Tibial artery (tissue), 4 donors: ENCODE data around the gene USB1.

Experiments used
- DNase-seq, 2 donors: peaks; one replicate each; pipeline ENCODE4 v3.0.0-alpha.2; 2019
- H3K27ac ChIP-seq, 2 donors: fragments of 200-600 bp; sonication (generic) in 1 of 2; 1 replicate in 1 of 2; 2 replicates in 1 of 2; pipeline ENCODE4 v1.5.1; 2018 to 2019; ENCODE audit warnings: mild to moderate bottlenecking in 1 of 2
- H3K27me3 ChIP-seq, 2 donors: fragments of 200-600 bp; sonication (generic) in 1 of 2; one replicate each; pipeline versions ENCODE4 v1.5.1 to v1.6.0; 2016 to 2019
- H3K36me3 ChIP-seq, 3 donors: fragments of 200-600 bp; sonication (generic) in 2 of 3; one replicate each; pipeline ENCODE4 v1.5.1; 2016 to 2019; ENCODE audit warnings: mild to moderate bottlenecking in 2 of 3
- H3K4me1 ChIP-seq, 4 donors: fragments of 200-600 bp; sonication (generic) in 2 of 4; 1 replicate in 3 of 4; 2 replicates in 1 of 4; pipeline ENCODE4 v1.5.1; 2016 to 2019
- H3K4me3 ChIP-seq, 2 donors: fragments of 200-600 bp; sonication (generic) in 1 of 2; 1 replicate in 1 of 2; 2 replicates in 1 of 2; pipeline ENCODE4 v1.5.1; 2018 to 2019; ENCODE audit warnings: mild to moderate bottlenecking in 2 of 2
- H3K9me3 ChIP-seq, 3 donors: fragments of 200-600 bp; sonication (generic) in 1 of 3; one replicate each; pipeline ENCODE4 v1.5.1; 2016 to 2019
- intact Hi-C: fragments of 100-400 bp; cut with DNase I; formaldehyde crosslinking; loops from one replicate; pipeline ENCODE4 v1.15.0; 2023; ENCODE audit warnings: low total_unique reads
- TF ChIP-seq, protein P1 (sequence below), 2 experiments: fragments of 200-600 bp in 1 of 2; fragments of 450-650 bp in 1 of 2; IDR thresholded peaks; one replicate each; pipeline ENCODE4 v1.5.1; 2017 to 2019; ENCODE audit warnings: antibody characterized with exemption in 2 of 2, mild to moderate bottlenecking in 1 of 2, moderate library complexity in 1 of 2

Gene USB1

DNA sequence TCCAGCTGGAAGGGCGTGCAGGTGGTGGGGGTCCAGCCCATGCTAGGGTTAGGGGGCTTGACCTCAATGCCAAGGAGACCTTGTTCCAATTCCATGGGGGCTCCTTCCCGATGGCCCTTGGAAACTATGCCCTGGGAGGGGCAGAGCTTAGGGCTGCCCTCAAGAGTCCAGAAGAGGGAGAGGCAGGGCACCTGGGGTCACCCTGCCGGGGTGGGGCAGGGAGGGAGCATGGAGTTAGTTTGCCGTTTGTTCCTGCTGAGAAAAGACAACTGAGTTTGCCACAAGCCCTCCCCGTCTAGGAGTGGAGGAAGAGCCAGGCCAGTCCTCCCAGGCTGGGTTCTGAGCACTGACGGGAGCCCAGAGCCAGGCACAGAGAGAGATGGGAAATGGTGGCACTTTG is 45.7 kb downstream of the USB1 start:
- intact Hi-C loops, result no loop called here
- H3K4me1 ChIP-seq, result no peaks in the 10 kb centered on the region
- peaks cover 0 to 18% (median 9%) of the 10 kb centered on the region in 3 donors for H3K36me3 ChIP-seq
- H3K27me3 ChIP-seq, result peaks cover 0 to 2% of the 10 kb centered on the region in 2 donors
- no peak overlapping the region for H3K4me3 ChIP-seq
- TF ChIP-seq, protein P1, sequence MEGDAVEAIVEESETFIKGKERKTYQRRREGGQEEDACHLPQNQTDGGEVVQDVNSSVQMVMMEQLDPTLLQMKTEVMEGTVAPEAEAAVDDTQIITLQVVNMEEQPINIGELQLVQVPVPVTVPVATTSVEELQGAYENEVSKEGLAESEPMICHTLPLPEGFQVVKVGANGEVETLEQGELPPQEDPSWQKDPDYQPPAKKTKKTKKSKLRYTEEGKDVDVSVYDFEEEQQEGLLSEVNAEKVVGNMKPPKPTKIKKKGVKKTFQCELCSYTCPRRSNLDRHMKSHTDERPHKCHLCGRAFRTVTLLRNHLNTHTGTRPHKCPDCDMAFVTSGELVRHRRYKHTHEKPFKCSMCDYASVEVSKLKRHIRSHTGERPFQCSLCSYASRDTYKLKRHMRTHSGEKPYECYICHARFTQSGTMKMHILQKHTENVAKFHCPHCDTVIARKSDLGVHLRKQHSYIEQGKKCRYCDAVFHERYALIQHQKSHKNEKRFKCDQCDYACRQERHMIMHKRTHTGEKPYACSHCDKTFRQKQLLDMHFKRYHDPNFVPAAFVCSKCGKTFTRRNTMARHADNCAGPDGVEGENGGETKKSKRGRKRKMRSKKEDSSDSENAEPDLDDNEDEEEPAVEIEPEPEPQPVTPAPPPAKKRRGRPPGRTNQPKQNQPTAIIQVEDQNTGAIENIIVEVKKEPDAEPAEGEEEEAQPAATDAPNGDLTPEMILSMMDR (IDR thresholded peaks at IDR 0.05), result no peak
- no peaks in the 10 kb centered on the region for H3K9me3 ChIP-seq
- H3K27ac ChIP-seq, result no peak overlapping the region
- no peak for DNase-seq

DNA sequence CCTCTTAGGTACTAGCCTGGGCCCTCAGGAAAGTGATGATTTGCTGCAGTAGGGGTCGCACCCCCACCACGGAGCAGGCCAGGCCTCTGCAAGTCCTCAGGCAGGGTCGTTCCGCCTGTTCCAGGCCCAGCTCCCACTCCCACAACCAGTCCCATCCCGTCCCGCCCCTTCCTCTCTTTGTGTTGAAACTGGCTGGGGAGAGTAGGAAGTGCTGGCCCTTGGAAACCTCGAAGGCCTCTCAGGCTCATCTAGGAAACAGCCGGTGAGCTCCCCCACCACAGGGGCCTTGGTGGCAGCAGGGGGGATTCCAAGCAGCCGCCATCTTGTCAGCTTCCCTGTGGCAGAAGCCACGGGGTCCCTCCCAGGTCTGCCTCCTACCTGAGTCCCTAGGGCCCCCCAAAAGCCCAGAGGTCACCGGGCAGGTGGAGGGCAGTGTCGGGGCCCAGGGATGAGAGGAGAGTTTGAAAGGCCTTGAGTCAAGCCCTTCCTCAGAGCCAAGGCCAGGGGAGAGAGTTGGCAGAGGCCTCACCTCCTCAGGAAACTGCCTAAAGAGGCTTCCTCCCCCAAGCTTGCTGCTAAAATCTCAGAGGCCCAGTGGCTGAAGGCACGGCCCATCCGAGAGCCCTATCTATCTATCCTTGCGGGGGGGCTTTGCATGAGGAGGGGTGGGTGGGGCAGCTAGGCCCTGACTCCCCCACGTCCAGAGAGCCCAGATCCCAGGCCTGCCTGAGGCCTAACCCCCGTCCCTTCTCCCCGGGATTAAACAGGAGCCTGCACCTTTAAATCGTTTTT is 46.5 kb downstream of the USB1 start:
- H3K36me3 ChIP-seq, result peaks cover 0 to 16% (median 8%) of the 10 kb centered on the region in 3 donors
- intact Hi-C loops, result no loop called here
- H3K4me3 ChIP-seq, result no peak overlapping the region
- TF ChIP-seq, protein P1 (IDR thresholded peaks at IDR 0.05), result no peak
- no peak for DNase-seq
- H3K9me3 ChIP-seq, result no peaks in the 10 kb centered on the region
- peaks cover 0 to 2% of the 10 kb centered on the region in 2 donors for H3K27me3 ChIP-seq
- H3K27ac ChIP-seq, result no peak overlapping the region
- no peaks in the 10 kb centered on the region for H3K4me1 ChIP-seq

DNA sequence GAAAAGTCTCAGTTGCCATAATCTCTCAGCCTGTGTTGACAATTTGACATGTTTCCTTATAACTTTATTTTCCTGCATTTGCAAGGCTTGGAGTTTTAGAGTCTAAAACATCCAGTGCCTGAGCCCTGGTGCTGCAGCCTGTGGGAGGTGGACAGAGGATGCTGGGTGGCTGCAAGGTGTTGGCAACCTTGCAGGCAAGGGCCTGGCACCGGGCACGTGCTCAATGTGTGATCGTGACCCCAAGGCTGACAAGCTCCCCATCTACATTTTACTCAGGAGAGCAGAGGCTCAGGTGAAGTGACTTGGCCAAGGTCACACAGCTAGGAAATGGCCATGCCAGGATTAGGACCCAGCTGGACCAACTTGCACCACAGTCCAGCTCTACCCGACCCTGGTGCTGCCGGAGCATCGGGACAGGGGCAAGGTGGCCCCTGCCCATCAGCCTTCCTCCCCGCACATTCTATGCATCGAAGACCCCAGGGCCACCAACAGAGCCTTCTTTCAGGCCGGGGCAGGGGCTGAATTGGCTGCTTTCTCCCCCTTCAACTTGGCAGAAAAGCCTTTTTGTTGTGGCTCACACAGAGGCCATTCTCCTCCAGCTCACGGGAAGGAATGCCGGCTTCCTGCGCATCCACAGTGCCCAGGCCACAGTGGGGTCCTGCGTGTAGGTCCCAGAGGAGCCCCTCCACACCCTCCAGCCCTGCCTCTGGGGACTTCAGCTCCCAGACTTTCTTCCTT is 47.5 kb downstream of the USB1 start:
- Histone ChIP-seq H3K4me1 (no peaks in the 10 kb centered on the region), H3K27ac (no peak overlapping the region), H3K4me3 (no peak overlapping the region), H3K27me3 (peaks cover 0 to 2% of the 10 kb centered on the region in 2 donors), H3K9me3 (no peaks in the 10 kb centered on the region), H3K36me3 (peaks cover 0 to 10% (median 1%) of the 10 kb centered on the region in 3 donors)
- TF ChIP-seq, protein P1 (IDR thresholded peaks at IDR 0.05), result no peak
- intact Hi-C loops, result no loop called here
- DNase-seq, result no peak

DNA sequence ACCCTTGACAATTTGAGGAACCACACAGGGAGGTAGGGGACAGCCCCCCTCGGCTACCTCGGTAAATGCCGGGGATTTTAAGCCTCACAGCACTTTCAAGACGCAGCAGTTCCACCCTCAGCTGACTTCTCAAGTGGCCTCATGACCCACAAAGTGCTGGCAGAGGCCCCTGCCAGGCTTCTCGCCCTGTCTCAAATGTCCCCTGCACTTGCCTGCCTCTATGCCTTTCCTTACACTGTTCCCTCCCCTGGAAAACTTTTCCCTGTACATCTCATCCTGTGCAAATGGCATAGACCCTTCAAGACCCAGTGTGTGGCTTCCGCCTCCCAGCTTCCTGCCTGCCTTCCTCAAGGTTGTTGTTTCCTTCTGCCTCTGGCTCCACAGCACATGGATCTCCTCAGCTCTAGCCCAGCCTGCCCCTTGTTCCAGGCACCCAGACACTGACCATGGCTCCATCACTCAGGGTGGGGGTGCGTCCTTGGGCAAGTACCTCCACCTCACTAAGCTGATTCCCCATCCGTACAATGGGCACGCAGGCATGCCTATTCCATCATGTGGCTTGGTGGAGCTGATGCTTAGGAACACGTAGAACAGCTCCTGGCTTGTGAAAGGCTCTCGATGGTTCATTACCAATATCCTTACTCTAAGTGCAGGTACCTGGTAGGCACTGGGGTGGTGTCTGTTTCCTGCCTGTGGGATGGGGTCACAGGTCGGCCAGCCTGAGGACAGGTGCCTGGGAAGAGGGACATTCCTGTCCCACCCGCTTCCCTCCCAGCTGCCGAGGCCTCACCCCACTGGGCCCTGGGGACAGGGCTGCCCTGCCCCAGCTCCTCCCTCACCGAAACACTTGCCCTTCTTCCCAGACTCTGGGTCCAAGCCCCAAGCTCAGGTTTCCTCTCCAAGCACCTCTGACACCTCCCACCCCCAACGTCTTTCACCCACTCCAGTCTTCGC is 48.3 kb downstream of the USB1 start:
- TF ChIP-seq, protein P1 (IDR thresholded peaks at IDR 0.05), result no peak
- H3K4me1 ChIP-seq, result no peaks in the 10 kb centered on the region
- no peak for DNase-seq
- intact Hi-C loops, result no loop called here
- H3K36me3 ChIP-seq, result peaks cover 0 to 1% (median 0%) of the 10 kb centered on the region in 3 donors
- H3K4me3 ChIP-seq, result no peak overlapping the region
- no peak overlapping the region for H3K27ac ChIP-seq
- peaks cover 0 to 2% of the 10 kb centered on the region in 2 donors for H3K27me3 ChIP-seq
- no peaks in the 10 kb centered on the region for H3K9me3 ChIP-seq

DNA sequence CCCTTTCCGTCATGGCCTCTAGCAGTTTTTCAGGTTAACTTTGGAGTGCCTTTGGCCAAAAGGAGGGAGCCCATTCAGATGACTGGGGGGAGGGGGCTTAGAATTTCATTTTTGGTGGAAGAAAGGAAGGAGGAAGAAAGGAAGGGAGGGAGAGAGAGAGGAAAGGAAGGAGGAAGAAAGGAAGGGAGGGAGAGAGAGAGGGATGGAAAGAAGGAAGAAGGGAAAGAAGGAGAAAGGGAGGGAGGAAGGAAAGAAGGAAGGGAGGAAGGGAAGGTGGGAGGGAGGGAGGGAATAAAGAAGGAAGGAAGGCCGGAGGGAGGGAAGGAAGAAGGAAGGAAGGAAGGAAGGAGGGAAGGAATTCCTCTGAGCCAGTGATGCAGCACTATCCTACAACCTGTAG is 50.1 kb downstream of the USB1 start:
- Histone ChIP-seq H3K9me3 (no peaks in the 10 kb centered on the region), H3K36me3 (no peaks in the 10 kb centered on the region), H3K27me3 (peaks cover 0 to 2% of the 10 kb centered on the region in 2 donors), H3K4me1 (no peaks in the 10 kb centered on the region), H3K4me3 (no peak overlapping the region), H3K27ac (no peak overlapping the region)
- no peak for DNase-seq
- TF ChIP-seq, protein P1 (IDR thresholded peaks at IDR 0.05), result no peak
- intact Hi-C loops, result no loop called here
